Endothelial cell of umbilical vein (primary cell): ENCODE measurements around the gene PSPC1. TPM values are rescaled to one million over a fixed set of nuclear protein-coding genes. Genes with fewer than 3 reads are reported as not detected.

ENCODE experiments used
- BruUV-seq: library from RNA; stranded (reverse); fragments of 400-500 nt; replicated peaks from 2 replicates; lab custom pipeline; 2021; lab: Mats Ljungman, UMichigan
- CTCF ChIA-PET: fragments of 300-600, 350-600 bp; sonication (Branson Sonifier 250); formaldehyde crosslinking; loops from one replicate; lab custom pipeline; 2021; ENCODE audit warnings: antibody characterized with exemption, inconsistent platforms; lab: Charles Lee
- POLR2A ChIA-PET: fragments of 300-600, 350-600 bp; sonication (Branson Sonifier 250); formaldehyde crosslinking; loops from one replicate; lab custom pipeline; 2021; ENCODE audit warnings: antibody characterized with exemption, inconsistent platforms; lab: Charles Lee
- DNase-seq: peaks from one replicate; pipeline ENCODE4 v3.0.0-alpha.2; 2011; ENCODE audit warnings: low read depth, low spot score
- FAIRE-seq: peaks from 2 replicates; lab custom pipeline; 2011; peaks lifted over from hg19 to GRCh38; lab: Jason Lieb, UNC
- H2AFZ ChIP-seq: 2 replicates; pipeline ENCODE4 v1.6.0; 2012; ENCODE audit warnings: low read depth, low read length, control low read depth, inconsistent platforms
- H3K27ac ChIP-seq: 2 replicates; pipeline ENCODE4 v1.5.1; 2011; ENCODE audit warnings: low read depth, mild to moderate bottlenecking, control low read depth, low read length, moderate library complexity; ENCODE audit not compliant: insufficient read depth
- H3K27me3 ChIP-seq, 2 experiments: 2 replicates each; pipeline versions ENCODE4 v1.6.0 to v1.6.1; 2011; ENCODE audit warnings: low read length in 2 of 2, mixed read lengths in 1 of 2; ENCODE audit not compliant: control insufficient read depth in 2 of 2, insufficient read depth in 2 of 2
- H3K36me3 ChIP-seq, 2 experiments: 2 replicates in 1 of 2; 3 replicates in 1 of 2; pipeline ENCODE4 v1.5.1; 2011; ENCODE audit warnings: low read length in 2 of 2, mild to moderate bottlenecking in 1 of 2, moderate library complexity in 1 of 2; ENCODE audit not compliant: control insufficient read depth in 2 of 2, insufficient read depth in 2 of 2; ENCODE audit errors: extremely low read depth in 1 of 2
- H3K4me1 ChIP-seq: 3 replicates; pipeline ENCODE4 v1.5.1; 2011; ENCODE audit warnings: mild to moderate bottlenecking, low read length; ENCODE audit not compliant: control insufficient read depth, insufficient read depth; ENCODE audit errors: extremely low read depth
- H3K4me2 ChIP-seq: 2 replicates; pipeline ENCODE4 v1.6.1; 2011; ENCODE audit warnings: low read length, control low read depth, mixed read lengths; ENCODE audit not compliant: insufficient read depth
- H3K4me3 ChIP-seq, 3 experiments: fragments of 200-600 bp in 1 of 3; sonication (generic), shearing (Covaris generic) in 1 of 3; replicated peaks in 1 of 3; 2 replicates each; pipeline ENCODE4 v1.5.1; 2011 to 2016; ENCODE audit warnings: control low read depth in 3 of 3, low read length in 3 of 3, mild to moderate bottlenecking in 2 of 3, inconsistent platforms in 1 of 3, low read depth in 1 of 3, moderate library complexity in 1 of 3; ENCODE audit not compliant: insufficient read depth in 1 of 3
- H3K79me2 ChIP-seq: 2 replicates; pipeline ENCODE4 v1.6.0; 2012; ENCODE audit warnings: low read length, inconsistent platforms; ENCODE audit not compliant: control insufficient read depth, insufficient read depth
- H3K9ac ChIP-seq: replicated peaks from 2 replicates; pipeline ENCODE3; 2011; ENCODE audit warnings: low read length, control low read depth; ENCODE audit not compliant: insufficient read depth; ENCODE audit errors: extremely low read depth
- H3K9me1 ChIP-seq: replicated peaks from 3 replicates; pipeline ENCODE4 v1.6.0; 2011; ENCODE audit warnings: mild to moderate bottlenecking, low read length; ENCODE audit not compliant: control insufficient read depth, insufficient read depth; ENCODE audit errors: extremely low read depth
- H3K9me3 ChIP-seq: replicated peaks from 2 replicates; pipeline ENCODE4 v1.5.1; 2012; ENCODE audit warnings: low read length, inconsistent platforms; ENCODE audit not compliant: control insufficient read depth, insufficient read depth
- H4K20me1 ChIP-seq: replicated peaks from 2 replicates; pipeline ENCODE3; 2011; ENCODE audit warnings: mild to moderate bottlenecking, low read length; ENCODE audit not compliant: control insufficient read depth, insufficient read depth; ENCODE audit errors: extremely low read depth
- EZH2 ChIP-seq: IDR thresholded peaks from 2 replicates; pipeline ENCODE4 v1.6.1; 2012; ENCODE audit warnings: borderline replicate concordance, low read depth, mild to moderate bottlenecking, moderate library complexity, low read length, inconsistent platforms; ENCODE audit not compliant: severe bottlenecking
- GATA2 ChIP-seq: IDR thresholded peaks from 2 replicates; pipeline ENCODE4 v1.7.0; 2011; ENCODE audit warnings: low read depth, mild to moderate bottlenecking, moderate library complexity, mixed read lengths, low read length; ENCODE audit not compliant: insufficient read length, insufficient read depth
- POLR2A ChIP-seq: IDR thresholded peaks from 2 replicates; pipeline ENCODE4 v1.6.1; 2012; ENCODE audit warnings: low read depth, mild to moderate bottlenecking, control low read depth, low read length
- POLR2AphosphoS5 ChIP-seq: IDR thresholded peaks from 2 replicates; pipeline ENCODE4 v1.6.1; 2012; ENCODE audit warnings: low read depth, mild to moderate bottlenecking, control low read depth, low read length, moderate library complexity; ENCODE audit not compliant: insufficient read depth
- dilution Hi-C: fragments of 300-500 bp; cut with MboI; formaldehyde crosslinking; loops from one replicate; pipeline ENCODE4 v1.15.0; 2019; ENCODE audit warnings: low sequenced_read_pairs; ENCODE audit not compliant: extremely low pct_ligation_motif_present
- intact Hi-C: fragments of 100-400 bp; cut with micrococcal nuclease; formaldehyde crosslinking; loops from one replicate; pipeline ENCODE4 v1.10.0; 2022
- polyA plus RNA-seq, 4 experiments: library from polyadenylated mRNA; depleted of rRNA in 3 of 4; stranded (reverse) in 3 of 4; unstranded in 1 of 4; fragments of >200 nt; gene quantifications; 2 replicates each; pipeline versions ENCODE4 v1.2.1 to v1.2.3, GENCODE V29; 2011 to 2012; ENCODE audit warnings: missing spikeins in 1 of 4
- total RNA-seq: library from RNA; stranded (reverse); gene quantifications from 2 replicates; pipeline ENCODE4 v1.2.3, GENCODE V29; 2021

The PSPC1 gene
- total and polyA plus RNA-seq, 2 donors (not counting 3 experiments of a cell fraction or from before 2014, with no cell fraction given), result 22.8 to 55.7 TPM

DNA sequence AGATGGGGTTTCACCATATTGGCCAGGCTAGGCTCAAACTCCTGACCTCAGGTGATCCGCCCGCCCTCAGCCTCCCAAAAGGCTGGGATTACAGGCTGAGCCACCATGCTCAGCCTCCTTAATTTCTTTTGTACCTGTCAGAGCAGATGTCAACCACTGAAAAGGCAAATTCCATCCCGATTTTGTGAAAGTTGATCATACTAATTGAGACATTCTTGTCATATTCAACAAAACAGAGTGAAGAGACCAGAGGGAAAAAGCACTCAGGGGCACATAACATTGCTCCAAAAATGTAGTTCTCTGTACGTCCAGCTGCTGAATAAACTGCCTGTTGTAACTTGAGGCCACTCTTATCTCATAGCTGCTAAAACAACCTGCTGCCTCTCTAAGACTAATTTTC is 27.4 kb upstream of the PSPC1 start:
- FAIRE-seq, result no peak
- DNase-seq, result no peak
- Histone ChIP-seq H3K9me1 (no peaks in the 10 kb centered on the region), H3K79me2 (no peaks in the 10 kb centered on the region), H4K20me1 (no peaks in the 10 kb centered on the region), H3K9me3 (no peaks in the 10 kb centered on the region), H2AFZ (no peak overlapping the region), H3K4me3 (no peak overlapping the region), H3K27me3 (no peaks in the 10 kb centered on the region), H3K36me3 (no peaks in the 10 kb centered on the region), H3K27ac (no peak overlapping the region), H3K4me2 (no peak overlapping the region), H3K4me1 (no peaks in the 10 kb centered on the region), H3K9ac (no peak overlapping the region)
- POLR2A ChIA-PET, result no interaction called here
- TF ChIP-seq EZH2, result no peak
- no peak for TF ChIP-seq POLR2A
- BruUV-seq, result no TSS peak
- intact Hi-C loops, result no loop called here
- CTCF ChIA-PET, result no interaction called here
- dilution Hi-C loops, result no loop called here

DNA sequence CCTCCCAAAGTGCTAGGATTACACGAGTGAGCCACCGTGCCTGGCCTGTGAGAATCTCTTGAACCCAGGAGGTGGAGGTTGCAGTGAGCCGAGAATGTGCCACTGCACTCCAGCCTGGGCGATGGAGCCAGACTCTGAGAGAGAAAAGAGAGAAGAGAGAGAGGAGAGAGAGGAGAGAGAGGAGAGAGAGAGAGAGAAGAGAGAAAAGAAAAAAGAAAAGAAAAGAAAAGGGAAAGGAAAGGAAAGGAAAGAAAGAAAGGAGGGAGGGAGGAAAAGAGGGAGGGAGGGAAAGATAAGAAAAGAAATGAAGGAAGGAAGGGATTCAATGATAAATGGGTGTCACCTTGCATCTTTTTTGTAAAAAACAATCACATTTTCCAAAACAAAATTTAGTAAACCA is 23.0 kb upstream of the PSPC1 start:
- Histone ChIP-seq H3K27me3 (no peaks in the 10 kb centered on the region), H3K4me3 (no peak overlapping the region), H2AFZ (no peak overlapping the region), H3K36me3 (no peaks in the 10 kb centered on the region), H3K9me1 (no peaks in the 10 kb centered on the region), H3K79me2 (no peaks in the 10 kb centered on the region), H4K20me1 (no peaks in the 10 kb centered on the region), H3K27ac (no peak overlapping the region), H3K4me1 (no peaks in the 10 kb centered on the region), H3K4me2 (no peak overlapping the region), H3K9me3 (no peaks in the 10 kb centered on the region), H3K9ac (no peak overlapping the region)
- DNase-seq (no peak), FAIRE-seq (no peak)
- TF ChIP-seq POLR2AphosphoS5 (no peak), GATA2 (no peak)
- intact Hi-C loops (no loop called here), dilution Hi-C loops (no loop called here)
- no TSS peak for BruUV-seq
- POLR2A ChIA-PET, result no interaction called here
- CTCF ChIA-PET, result no interaction called here
